IMR-90 (cell line): ENCODE measurements around the gene MCUB.

Experiments used
- CEBPB ChIP-seq: IDR thresholded peaks from 2 replicates; pipeline ENCODE4 v1.6.1; 2012; ENCODE audit warnings: low read depth, low read length, improper control_type of control experiment
- CHD1 ChIP-seq: IDR thresholded peaks from 2 replicates; pipeline ENCODE4 v1.6.1; 2012; ENCODE audit warnings: low read depth, low read length, improper control_type of control experiment
- MAZ ChIP-seq: IDR thresholded peaks from 2 replicates; pipeline ENCODE4 v1.6.1; 2012; ENCODE audit warnings: low read depth, mild to moderate bottlenecking, low read length, improper control_type of control experiment, moderate library complexity, borderline replicate concordance
- POLR2A ChIP-seq: IDR thresholded peaks from 2 replicates; pipeline ENCODE4 v1.6.1; 2012; ENCODE audit warnings: mild to moderate bottlenecking, low read depth, low read length
- RAD21 ChIP-seq: IDR thresholded peaks from 2 replicates; pipeline ENCODE4 v1.6.1; 2012; ENCODE audit warnings: low read length, improper control_type of control experiment
- SMC3 ChIP-seq: fragments of 150-350 bp; IDR thresholded peaks from 2 replicates; pipeline ENCODE4 v1.6.1; 2016; ENCODE audit warnings: low read depth, mild to moderate bottlenecking, antibody characterized with exemption, low read length, moderate library complexity
- TF ChIP-seq, protein P1 (sequence below): conservative IDR thresholded peaks from 2 replicates; pipeline ENCODE4 v1.5.1; 2012; ENCODE audit warnings: mild to moderate bottlenecking, low read depth, low read length, improper control_type of control experiment
- TF ChIP-seq, protein P2 (sequence below): fragments of 150-350 bp; IDR thresholded peaks from 2 replicates; pipeline ENCODE4 v1.6.1; 2017; ENCODE audit warnings: mild to moderate bottlenecking, antibody characterized with exemption, low read length, low read depth

GRCh38 chr4:109511414-109511813 lies 48.6 kb upstream of the MCUB start:
- TF ChIP-seq, protein P1, sequence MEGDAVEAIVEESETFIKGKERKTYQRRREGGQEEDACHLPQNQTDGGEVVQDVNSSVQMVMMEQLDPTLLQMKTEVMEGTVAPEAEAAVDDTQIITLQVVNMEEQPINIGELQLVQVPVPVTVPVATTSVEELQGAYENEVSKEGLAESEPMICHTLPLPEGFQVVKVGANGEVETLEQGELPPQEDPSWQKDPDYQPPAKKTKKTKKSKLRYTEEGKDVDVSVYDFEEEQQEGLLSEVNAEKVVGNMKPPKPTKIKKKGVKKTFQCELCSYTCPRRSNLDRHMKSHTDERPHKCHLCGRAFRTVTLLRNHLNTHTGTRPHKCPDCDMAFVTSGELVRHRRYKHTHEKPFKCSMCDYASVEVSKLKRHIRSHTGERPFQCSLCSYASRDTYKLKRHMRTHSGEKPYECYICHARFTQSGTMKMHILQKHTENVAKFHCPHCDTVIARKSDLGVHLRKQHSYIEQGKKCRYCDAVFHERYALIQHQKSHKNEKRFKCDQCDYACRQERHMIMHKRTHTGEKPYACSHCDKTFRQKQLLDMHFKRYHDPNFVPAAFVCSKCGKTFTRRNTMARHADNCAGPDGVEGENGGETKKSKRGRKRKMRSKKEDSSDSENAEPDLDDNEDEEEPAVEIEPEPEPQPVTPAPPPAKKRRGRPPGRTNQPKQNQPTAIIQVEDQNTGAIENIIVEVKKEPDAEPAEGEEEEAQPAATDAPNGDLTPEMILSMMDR, result no peak
- TF ChIP-seq POLR2A (no peak), SMC3 (no peak), CEBPB (no peak), MAZ (no peak), RAD21 (no peak), CHD1 (no peak)
- TF ChIP-seq, protein P2, sequence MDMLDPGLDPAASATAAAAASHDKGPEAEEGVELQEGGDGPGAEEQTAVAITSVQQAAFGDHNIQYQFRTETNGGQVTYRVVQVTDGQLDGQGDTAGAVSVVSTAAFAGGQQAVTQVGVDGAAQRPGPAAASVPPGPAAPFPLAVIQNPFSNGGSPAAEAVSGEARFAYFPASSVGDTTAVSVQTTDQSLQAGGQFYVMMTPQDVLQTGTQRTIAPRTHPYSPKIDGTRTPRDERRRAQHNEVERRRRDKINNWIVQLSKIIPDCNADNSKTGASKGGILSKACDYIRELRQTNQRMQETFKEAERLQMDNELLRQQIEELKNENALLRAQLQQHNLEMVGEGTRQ, result no peak
